ENCODE data around the gene ZNF628.

Gene ZNF628

GRCh38 chr19:55451163-55451964 is 25.1 kb upstream of the ZNF628 start:
- DNase-seq, result no peak

- no peak for DNase-seq
Observed at GRCh38 chr19:55451965-55452748, 24.3 kb upstream of the ZNF628 start.

- DNase-seq, result peak; percentile 75 to 89
Observed at GRCh38 chr19:55452749-55453346, 23.6 kb upstream of the ZNF628 start.

- no peak for DNase-seq
Observed at GRCh38 chr19:55453511-55454260, 22.7 kb upstream of the ZNF628 start.

GRCh38 chr19:55454787-55455243 is 21.6 kb upstream of the ZNF628 start:
- no peak for DNase-seq

- DNase-seq, result no peak
Observed at GRCh38 chr19:55455576-55456235, 20.7 kb upstream of the ZNF628 start.

GRCh38 chr19:55456347-55456746 is 20.1 kb upstream of the ZNF628 start:
- no peak for DNase-seq

GRCh38 chr19:55457683-55458457 is 18.5 kb upstream of the ZNF628 start:
- no peak for DNase-seq

GRCh38 chr19:55459551-55459949 is 16.9 kb upstream of the ZNF628 start:
- no peak for DNase-seq

GRCh38 chr19:55459950-55460657 is 16.3 kb upstream of the ZNF628 start:
- DNase-seq, result no peak

- no peak for DNase-seq
Observed at GRCh38 chr19:55460670-55461258, 15.7 kb upstream of the ZNF628 start.

- peak; percentile 94 to 99 for DNase-seq
Observed at GRCh38 chr19:55461259-55461973, 15.0 kb upstream of the ZNF628 start, which contains the start of gene ISOC2. Gene ISOC2, minus strand, starts transcription at chr19:55461642. Its CDS starts 5,156 bp downstream, at chr19:55456486.

- no peak for DNase-seq
Observed at GRCh38 chr19:55461974-55462626, 14.3 kb upstream of the ZNF628 start.

GRCh38 chr19:55462722-55463121 is 13.7 kb upstream of the ZNF628 start:
- no peak for DNase-seq

GRCh38 chr19:55463583-55464031 is 12.8 kb upstream of the ZNF628 start:
- no peak for DNase-seq

- DNase-seq, result no peak
Observed at GRCh38 chr19:55464039-55464661, 12.3 kb upstream of the ZNF628 start.

GRCh38 chr19:55464662-55465054 is 11.8 kb upstream of the ZNF628 start, which contains the start of gene C19orf85:
Gene C19orf85, minus strand, starts transcription at chr19:55464751. Its CDS starts 197 bp downstream, at chr19:55464554.
- DNase-seq, result no peak
